HG02970 (cell line): Measurements from ENCODE around the gene TBC1D24.

Experiments used
- ATAC-seq: cut with Tn5 transposase; IDR thresholded peaks from one replicate; pipeline ENCODE4 v1.9.1; 2021; ENCODE audit warnings: mild to moderate bottlenecking, moderate library complexity, moderate number of reproducible peaks; ENCODE audit not compliant: unreplicated experiment, low FRiP score

TBC1D24 gene

DNA sequence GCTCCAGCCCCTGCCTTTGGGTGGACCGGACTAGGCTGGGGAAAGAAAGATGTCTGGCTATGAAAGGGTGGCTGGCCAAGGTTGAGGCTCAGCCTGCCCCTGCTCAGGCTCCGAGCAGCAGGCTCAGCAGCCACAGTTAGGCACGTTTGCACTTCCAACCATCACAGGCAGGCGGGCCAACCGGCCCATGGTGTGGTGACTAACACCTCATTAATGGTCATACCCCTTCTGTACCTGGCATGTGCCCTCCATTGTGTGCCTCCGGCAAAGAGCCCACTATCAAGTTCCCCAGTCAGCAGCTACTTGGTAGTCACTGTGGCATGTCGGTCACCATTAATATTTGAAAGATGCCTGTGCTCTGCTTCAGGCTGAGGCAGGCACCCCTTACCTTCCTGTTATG is 6.7 kb downstream of the TBC1D24 start:
- ATAC-seq: no peak

DNA sequence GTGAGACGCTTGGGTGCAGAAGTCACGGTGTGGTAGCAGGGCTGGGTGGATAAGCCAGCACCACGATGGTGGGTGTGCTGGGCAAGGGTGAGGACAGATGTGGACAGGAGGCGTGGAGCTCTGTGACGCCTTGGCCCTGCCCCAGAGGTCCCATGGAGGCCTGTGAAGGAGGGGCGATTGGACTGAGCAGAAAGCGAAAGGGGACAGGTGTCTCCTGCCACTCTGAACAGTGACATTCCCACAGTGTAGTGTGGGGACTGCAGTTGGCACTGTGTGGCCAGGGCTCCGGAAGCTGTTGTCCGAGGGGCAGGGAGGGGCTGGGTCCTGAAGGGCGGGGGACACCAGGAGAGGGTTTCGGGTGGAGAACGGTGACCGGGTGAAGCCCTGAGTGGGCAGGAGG is 7.3 kb downstream of the TBC1D24 start:
- no peak for ATAC-seq

DNA sequence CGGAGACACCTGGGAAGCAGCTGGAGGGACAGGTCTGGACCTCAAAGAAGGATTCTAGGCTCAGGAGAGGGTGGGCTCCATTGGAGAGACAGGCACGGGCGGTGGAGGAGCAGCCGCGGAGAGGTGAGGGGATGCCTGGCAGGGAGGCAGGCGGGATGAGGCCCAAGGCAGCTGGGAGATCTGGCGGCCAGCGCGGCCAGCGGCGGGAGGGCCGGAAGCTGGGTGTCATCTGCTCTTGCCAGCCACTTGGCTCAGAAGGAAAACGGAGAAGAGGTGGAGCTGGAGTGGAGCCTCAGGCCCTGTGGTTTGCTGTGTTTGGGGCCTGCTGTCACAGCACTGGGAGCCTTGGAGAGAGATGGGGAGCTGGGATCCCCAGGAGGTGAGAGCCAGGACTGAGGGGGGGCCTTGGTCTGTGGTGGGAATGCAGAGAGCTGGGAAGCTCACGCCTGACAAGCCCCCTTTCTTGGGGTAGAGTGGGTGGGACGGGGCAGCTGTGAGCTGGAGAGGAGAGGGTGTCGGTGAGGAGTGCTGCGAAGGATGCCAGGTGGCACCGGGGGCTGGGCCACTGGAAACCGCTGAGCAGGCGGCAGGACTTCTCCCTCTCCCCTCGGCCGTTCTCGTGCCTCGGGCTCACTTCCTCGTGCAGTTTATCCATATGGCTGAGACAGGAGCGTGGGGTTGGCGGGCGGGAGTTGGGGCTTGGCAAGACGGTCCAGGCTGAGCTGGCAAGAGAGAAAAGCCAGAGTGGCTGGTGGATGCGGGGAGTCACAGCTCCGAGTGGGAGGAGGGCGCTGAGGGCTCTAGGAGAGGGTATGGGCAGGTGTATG is 8.0 kb downstream of the TBC1D24 start:
- ATAC-seq: no peak

DNA sequence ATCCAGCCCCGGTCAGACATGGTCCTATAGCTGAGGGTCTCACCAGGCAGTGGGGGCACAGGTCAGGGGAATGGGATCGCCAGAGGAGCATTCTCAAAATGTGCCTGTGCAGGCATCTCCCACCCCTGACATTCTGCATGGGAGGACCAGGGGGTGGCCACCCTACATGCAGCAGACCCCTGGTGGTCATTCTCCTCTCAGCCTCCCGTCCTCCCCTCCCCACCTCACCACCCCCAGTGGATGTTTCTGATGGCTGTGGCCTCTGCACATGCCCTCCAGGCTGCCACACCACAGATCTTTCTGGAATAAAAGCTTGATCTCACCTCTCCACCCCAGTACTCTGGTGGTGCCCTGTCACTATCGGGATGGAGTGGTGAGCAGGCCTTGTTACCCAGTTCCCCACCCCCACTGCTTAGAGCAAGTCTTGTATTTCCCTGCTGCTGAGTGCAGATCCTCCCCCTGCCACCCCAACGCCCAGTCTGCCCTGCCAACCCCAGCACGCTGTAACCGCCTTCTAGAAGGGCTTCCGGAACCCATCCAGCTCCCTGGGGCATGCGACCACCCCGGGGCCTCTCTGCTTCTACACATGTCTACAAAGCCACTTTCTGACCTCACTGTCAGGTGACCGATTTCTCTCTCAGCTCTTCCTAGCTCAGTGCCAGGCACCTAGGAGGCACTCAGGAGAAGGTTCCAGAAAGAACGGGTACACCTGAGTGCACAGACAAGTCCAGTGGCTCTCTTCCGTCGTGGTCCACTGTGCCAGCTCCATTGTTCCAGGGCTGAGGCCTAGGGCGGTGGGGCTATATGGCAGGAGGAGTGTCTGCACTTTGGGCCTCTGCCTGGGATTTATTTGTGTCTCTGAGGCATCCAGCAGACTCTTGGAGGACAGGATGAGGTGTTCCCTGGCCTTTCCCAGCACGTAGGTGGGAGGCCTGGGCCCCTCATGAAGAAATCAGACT is 9.3 kb downstream of the TBC1D24 start:
- ATAC-seq: no peak

DNA sequence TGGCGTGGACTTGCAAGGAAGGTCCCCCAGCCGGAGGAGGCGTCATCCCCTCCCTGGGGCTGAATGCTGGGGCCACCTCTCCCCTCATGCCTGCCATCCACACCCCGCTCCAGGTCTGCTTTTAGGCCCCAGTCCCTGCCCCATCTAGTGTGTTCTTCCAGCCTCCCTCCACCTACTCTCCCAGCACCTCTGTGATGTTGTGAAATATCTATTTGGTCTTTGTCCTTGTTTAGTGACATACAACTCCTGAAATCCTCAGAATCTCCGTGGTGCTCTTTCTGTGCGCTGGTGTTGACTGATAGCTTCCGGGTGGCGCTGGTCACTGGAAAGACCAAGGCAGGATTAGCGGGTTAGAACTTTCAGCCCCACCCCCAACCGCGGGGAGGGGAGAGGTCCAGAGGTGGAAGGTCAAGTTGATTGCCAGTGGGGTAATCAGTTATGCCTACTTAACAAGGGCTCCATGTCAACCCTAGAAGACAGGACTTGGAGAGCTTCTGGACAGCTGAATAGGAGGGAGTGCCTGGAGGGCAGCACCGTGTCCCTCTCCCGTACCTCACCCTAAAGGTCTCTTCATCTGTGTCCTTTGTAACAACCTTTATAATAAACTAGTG is 10.1 kb downstream of the TBC1D24 start:
- ATAC-seq: no peak

DNA sequence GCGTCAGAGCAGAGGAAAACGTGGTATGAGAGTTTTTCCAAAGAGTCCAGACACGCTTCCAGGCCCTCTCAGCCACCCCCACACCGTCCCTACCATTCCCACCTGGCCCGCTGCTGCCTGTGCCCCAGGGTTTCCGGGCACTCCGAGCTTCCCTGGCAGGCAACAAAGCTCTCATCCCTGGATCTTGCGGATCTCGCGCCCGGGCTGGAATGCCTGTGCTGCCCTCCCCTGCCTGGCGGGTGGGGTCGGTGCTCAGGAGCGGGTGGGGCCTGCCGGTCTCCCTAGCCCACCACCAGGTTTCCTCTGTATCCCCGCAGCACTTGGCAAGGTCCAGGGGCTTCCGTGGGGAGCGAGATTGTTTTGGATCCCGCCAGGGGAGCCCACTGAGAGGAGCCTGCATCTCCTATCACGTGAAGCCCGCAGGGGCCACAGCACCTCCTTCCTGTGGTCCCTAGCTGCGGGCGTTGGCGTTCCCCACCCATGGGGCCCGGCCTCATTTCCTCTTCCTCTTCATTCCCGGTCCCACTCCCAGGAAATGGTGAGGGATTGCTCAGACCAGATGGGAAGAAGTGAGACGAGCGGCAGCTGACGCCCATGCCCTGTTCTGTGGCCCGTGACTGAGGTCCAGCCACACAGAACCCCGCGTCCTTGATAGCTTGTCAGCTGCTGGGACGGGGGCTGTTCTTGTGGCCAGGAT is 11.0 kb downstream of the TBC1D24 start:
- no peak for ATAC-seq

DNA sequence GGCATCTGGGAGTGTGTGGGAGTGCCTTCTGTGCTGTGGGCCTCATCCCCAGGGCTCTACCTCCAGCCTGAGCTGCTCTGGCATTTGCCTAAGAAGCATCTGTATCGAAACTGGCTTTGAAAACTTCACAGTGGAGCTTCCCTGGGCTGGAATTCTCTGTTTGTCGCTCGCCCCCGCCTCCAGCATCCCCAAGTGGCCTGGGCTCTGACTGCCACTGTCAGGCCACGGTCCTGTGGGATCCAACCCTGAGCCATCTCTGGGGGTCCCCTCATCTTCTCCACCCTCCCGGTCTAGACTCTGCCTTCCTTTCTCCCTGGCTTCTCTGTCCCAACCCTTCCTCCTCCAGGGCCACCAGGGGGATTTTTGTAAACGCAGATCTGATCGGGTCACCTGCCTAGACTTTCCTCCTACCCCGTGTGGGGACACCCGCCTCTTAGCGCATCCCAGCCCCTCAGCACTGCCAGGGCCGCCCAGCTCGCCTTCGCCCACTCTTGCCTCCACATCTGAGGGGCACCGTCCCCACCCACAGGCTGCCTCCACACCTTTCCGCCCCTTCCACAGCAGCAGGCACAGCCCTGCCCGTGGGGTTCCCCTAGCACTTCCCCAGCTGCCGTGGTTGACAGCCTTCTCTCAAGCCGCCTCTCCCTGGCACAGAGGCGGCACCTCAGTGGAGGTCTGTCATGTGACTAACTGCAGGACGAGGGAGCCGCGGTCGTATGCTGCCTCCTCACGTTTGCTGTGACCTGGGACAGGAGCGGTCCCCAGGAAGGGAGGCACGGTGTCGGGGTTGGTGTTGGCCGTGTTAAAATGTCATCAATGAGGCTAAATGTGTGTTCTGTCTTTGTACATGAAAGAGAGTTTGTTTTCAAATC is 12.0 kb downstream of the TBC1D24 start:
- ATAC-seq: no peak

DNA sequence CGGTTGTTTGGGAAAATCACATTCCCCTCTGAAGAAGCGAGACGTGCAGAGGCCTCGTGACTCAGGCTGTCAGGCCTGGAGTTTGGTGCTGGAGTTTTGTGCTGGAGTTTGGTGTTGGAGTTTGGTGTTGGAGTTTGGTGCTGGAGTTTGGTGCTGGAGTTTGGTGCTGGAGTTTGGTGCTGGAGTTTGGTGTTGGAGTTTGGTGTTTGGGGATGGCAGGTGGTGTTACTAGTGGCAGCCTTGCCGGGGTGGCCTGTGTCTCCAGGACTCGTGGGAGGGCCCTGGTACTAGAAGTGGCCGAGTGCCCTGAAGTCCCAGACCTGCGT is 12.6 kb downstream of the TBC1D24 start:
- no peak for ATAC-seq

DNA sequence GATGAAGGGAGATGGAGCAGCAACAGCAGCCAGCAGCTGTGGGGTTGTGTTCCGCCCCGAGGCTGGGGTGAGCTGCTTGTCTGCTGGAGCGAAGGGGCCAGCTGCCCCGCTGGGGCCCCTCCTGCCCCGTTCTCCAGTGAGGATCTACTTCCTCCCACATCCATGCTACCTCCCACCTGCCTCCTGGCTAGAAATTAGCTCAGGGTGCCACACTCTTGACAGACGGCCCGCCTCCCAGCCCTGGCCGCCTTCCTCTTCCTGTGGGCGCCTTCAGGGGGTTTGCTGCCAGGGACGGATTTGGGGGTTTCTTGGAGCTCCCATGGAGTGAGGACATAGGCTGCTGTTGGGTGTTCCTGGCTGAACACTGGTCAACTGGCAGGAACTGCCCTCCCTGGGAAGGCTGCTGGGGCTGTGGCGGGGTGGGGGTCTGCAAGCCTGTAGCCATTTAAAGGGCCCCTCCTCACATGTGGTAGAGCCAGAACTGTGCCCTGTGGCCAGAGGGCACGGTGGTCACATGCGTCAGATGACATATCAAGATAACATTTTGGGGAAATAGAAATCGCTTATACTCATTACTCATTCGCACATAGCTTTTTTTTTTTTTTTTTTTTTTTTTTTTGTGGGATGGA is 13.1 kb downstream of the TBC1D24 start:
- no peak for ATAC-seq

DNA sequence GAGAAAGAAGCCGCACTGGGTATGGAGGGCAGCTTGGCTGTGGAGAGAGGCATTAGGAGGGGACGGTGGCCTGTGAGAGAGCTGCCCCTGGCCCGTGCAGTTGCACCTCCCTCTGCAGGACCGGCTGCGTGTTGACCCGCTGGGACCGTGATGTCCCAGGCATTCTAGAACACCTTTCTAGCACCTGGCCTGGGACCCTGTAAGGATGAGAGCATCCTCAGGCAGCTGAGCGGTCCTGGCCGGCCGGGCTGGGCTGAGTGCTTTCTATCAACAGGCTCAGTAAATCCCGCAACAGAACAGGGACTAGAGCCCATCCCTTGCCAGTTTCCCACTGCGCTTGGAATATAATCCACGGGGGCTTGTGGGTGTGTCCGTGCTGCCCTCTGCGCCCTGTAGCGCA is 14.7 kb downstream of the TBC1D24 start:
- ATAC-seq: no peak

DNA sequence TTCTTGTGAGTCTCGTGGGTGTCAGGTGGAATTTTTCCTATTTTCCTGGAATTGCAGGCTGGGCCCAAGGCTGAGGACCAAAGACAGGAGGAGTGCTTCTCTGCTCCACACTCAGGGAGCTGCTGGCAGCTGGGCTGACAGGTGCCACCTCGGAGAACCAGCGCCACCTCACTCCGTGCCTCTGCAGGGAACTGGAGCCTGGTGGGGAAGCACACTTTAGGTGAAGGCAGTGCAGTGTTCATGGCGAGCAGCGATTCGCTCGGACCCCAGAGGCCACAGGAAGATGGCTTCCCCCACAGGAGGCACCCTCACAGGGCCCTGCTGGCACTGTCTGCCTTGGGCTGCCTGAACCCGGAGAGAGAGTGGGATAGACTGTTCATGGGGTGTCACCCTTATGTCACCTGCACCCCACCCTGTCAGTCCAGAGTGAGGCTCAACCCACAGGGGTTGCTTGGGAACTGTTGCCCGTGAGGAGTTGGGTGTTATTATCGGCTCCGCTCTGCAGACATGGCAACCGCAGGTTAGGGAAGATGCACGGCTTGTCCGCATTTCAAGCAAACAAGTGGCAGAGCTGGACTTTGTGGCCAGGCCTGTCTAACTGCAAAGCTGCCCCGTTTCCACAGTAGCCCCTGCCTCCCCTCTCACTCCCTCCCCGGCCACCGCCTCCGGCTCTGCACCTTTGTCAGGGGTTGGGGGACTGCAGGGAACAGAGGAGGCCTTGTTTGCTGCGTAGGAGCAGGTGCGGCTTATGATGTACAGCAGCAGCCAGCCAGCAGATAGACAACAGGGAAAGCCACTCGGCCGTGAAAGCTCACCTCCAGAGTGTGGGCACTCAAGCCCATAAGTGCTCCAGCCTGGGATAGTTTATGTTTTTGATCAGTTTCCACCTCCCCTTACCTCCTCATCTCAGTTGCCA is 15.5 kb downstream of the TBC1D24 start:
- ATAC-seq: no peak

DNA sequence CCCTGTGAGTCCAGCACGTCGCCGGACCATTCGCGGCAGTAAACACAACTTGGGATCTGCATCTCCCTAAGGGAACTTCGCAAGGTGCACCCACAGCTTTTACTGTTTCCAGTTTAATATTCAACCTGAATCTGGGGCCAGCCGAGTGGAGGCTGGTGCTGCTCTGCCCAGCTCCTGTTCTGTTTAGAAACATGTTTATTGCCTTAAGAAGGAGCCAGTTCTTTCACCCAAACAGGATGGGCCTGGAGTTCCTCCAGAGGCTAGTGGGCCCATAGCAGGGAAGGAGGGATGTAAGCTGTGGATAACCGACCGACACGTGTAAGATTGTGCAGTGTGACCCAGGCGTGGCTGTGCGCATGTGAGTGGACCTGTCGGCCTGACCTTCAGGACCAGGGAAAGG is 17.4 kb downstream of the TBC1D24 start:
- no peak for ATAC-seq

DNA sequence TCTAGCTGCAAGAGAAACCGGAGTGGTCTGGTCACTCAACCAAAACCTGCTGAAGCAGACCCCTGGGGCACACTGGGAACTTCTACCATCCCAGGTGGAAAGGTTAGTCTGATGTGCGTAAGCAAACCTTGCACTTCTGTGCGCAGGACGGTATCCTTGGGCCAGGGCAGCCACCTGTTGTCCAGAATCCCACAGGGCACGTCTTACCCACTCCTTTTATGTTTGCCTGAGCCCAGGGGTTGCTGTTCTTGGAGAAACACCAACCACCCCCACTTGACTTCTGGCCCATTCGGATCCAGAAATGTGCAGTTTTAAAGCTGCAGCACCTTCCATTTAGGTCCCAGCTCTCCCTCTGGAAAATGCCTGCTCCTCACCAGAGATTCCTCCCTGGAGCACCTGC is 18.7 kb downstream of the TBC1D24 start:
- no peak for ATAC-seq

DNA sequence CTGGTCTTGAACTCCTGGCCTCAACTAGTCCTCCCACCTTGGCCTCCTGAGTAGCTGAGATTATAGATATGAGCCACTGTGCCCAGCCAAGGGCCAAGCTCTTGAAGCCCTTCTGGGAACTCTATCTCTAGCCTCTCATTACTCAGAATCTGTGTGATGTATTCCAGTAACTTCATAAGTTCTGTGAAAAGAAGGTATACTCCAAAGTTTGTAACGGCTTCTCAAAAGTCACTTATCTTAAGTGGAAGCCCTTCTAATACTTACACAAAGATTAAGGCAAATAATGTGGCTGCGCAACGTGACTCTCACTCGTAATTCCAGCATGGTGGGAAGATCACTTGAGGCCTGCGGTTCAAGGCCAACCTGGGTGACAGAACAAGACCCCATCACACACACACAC is 19.7 kb downstream of the TBC1D24 start:
- ATAC-seq: no peak

DNA sequence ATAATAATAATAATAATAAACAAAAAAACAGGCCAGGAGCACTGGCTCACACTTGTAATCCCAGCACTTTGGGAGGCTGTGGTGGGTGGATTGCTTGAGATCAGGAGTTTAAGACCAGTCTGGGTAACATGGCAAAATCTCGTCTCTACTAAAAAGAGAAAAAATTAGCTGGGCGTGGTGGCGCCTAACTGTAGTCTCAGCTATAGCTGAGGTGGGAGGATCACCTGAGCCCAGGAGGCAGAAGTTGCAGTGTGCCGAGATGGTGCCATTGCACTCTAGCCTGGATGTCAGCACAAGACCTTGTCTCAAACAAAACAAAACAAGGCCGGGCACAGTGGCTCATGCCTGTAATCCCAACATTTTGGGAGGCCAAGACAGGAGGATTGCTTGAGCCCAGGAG is 20.1 kb downstream of the TBC1D24 start:
- ATAC-seq: no peak

DNA sequence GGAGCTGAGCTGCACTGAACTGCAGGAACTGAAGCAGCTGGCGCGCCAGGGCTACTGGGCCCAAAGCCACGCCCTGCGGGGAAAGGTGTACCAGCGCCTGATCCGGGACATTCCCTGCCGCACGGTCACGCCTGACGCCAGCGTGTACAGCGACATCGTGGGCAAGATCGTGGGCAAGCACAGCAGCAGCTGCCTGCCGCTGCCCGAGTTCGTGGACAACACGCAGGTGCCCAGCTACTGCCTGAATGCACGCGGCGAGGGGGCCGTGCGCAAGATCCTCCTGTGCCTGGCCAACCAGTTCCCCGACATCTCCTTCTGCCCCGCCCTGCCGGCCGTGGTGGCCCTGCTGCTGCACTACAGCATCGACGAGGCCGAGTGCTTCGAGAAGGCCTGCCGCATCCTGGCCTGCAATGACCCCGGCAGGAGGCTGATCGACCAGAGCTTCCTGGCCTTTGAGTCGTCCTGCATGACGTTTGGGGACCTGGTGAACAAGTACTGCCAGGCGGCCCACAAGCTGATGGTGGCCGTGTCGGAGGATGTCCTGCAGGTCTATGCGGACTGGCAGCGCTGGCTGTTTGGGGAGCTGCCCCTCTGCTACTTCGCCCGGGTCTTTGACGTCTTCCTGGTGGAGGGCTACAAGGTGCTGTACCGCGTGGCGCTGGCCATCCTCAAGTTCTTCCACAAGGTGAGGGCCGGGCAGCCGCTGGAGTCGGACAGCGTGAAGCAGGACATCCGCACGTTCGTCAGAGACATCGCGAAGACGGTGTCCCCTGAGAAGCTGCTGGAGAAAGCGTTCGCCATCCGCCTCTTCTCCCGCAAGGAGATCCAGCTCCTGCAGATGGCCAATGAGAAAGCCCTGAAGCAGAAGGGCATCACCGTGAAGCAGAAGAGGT is 21.5 kb downstream of the TBC1D24 start:
- no peak for ATAC-seq

DNA sequence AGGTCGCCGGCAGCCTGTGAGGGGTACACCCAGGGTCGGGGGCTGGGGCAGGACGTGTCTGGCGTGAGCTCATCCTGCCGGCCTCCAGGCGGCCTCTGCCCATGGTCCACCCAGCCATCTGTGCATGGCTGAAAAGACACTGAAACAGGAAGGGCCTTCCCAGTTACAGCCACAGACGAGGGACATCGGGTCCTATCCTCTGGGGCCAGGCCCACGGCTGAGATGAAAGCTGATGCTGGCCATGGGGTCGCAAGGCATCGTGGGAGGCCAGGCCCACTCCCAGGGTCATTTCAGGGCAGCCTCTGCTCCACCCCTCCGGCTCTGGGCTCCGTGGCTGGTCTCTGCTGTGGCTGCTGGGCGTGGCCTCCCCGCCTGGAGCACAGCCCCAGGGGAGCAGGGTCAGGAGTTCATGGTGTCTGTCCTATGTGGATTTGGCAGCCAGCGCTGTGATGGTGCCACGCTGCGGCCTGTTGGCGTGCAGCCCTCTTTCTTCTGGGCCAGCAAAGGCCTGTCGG is 22.2 kb downstream of the TBC1D24 start:
- no peak for ATAC-seq
